ENCODE results near the gene RABEPK.
A peak's percentile ranks its signal among the peaks of the same experiment; 100 is the strongest.
"Not testable (repeated sequence)": the region's sequence is repeated elsewhere in the genome, so short reads cannot be mapped to it uniquely, and the experiment has no call there.

Gene RABEPK

GRCh38 chr9:125200216-125201047 is at the start of gene RABEPK:
TSS of gene RABEPK (plus strand) at chr9:125200542. CDS start at chr9:125203014, 2,472 bp downstream.
- peak within 1 kb of the TSS; percentile 95 for H3K4me3 Mint-ChIP-seq
- no peaks in the 10 kb centered on the region for H3K27me3 Mint-ChIP-seq
- H3K9me3 Mint-ChIP-seq = no peaks in the 10 kb centered on the region
- peaks cover 18% of the 10 kb centered on the region for H3K36me3 Mint-ChIP-seq (ENCODE audit: insufficient read depth)
- H3K27ac Mint-ChIP-seq (ENCODE audit: low read depth) = peak within 1 kb of the TSS; percentile 85
- ATAC-seq (replicated peaks; ENCODE audit: extremely low read depth, poor library complexity, severe bottlenecking) (peak; percentile 97), DNase-seq (ENCODE audit: low spot score in 2 of 2) (peak; percentile 80 to 84)
- peaks cover 21% of the 10 kb centered on the region for H3K4me1 Mint-ChIP-seq

GRCh38 chr9:125151730-125152129 is 48.6 kb upstream of the RABEPK start:
- H3K36me3 Mint-ChIP-seq (ENCODE audit: insufficient read depth) = peaks cover 52% of the 10 kb centered on the region
- no peak overlapping the region for H3K4me3 Mint-ChIP-seq
- no peak for ATAC-seq (replicated peaks; ENCODE audit: extremely low read depth, poor library complexity, severe bottlenecking)
- H3K9me3 Mint-ChIP-seq = no peaks in the 10 kb centered on the region
- DNase-seq (ENCODE audit: low spot score in 2 of 2) = no peak
- no peaks in the 10 kb centered on the region for H3K27me3 Mint-ChIP-seq
- H3K4me1 Mint-ChIP-seq = no peaks in the 10 kb centered on the region
- H3K27ac Mint-ChIP-seq (ENCODE audit: low read depth) = no peak overlapping the region

- Mint-ChIP-seq H3K4me3 (no peak overlapping the region), H3K27ac (ENCODE audit: low read depth) (no peak overlapping the region), H3K4me1 (no peaks in the 10 kb centered on the region), H3K27me3 (no peaks in the 10 kb centered on the region), H3K36me3 (ENCODE audit: insufficient read depth) (peaks cover 63% of the 10 kb centered on the region), H3K9me3 (no peaks in the 10 kb centered on the region)
- DNase-seq (ENCODE audit: low spot score in 2 of 2) (no peak), ATAC-seq (replicated peaks; ENCODE audit: extremely low read depth, poor library complexity, severe bottlenecking) (no peak)
Measured at GRCh38 chr9:125153712-125154367, 46.5 kb upstream of the RABEPK start.

- ATAC-seq (replicated peaks; ENCODE audit: extremely low read depth, poor library complexity, severe bottlenecking) (no peak), DNase-seq (ENCODE audit: low spot score in 2 of 2) (no peak)
- H3K4me1 Mint-ChIP-seq = peaks cover 5% of the 10 kb centered on the region
- peak overlapping the region; percentile 94 for H3K27ac Mint-ChIP-seq (ENCODE audit: low read depth)
- no peaks in the 10 kb centered on the region for H3K9me3 Mint-ChIP-seq
- no peak overlapping the region for H3K4me3 Mint-ChIP-seq
- H3K36me3 Mint-ChIP-seq (ENCODE audit: insufficient read depth) = peaks cover 45% of the 10 kb centered on the region
- no peaks in the 10 kb centered on the region for H3K27me3 Mint-ChIP-seq
Measured at GRCh38 chr9:125156551-125156950, 43.8 kb upstream of the RABEPK start.

GRCh38 chr9:125160750-125161149 is 39.6 kb upstream of the RABEPK start:
- Mint-ChIP-seq H3K4me3 (no peak overlapping the region), H3K4me1 (peaks cover 5% of the 10 kb centered on the region), H3K27me3 (no peaks in the 10 kb centered on the region), H3K27ac (ENCODE audit: low read depth) (peak overlapping the region; percentile 15), H3K36me3 (ENCODE audit: insufficient read depth) (peaks cover 33% of the 10 kb centered on the region), H3K9me3 (no peaks in the 10 kb centered on the region)
- ATAC-seq (replicated peaks; ENCODE audit: extremely low read depth, poor library complexity, severe bottlenecking) (no peak), DNase-seq (ENCODE audit: low spot score in 2 of 2) (no peak)

GRCh38 chr9:125161284-125161918 is 38.9 kb upstream of the RABEPK start:
- peaks cover 34% of the 10 kb centered on the region for H3K36me3 Mint-ChIP-seq (ENCODE audit: insufficient read depth)
- DNase-seq (ENCODE audit: low spot score in 2 of 2) (no peak), ATAC-seq (replicated peaks; ENCODE audit: extremely low read depth, poor library complexity, severe bottlenecking) (no peak)
- H3K4me1 Mint-ChIP-seq = peaks cover 5% of the 10 kb centered on the region
- peak overlapping the region; percentile 15 for H3K27ac Mint-ChIP-seq (ENCODE audit: low read depth)
- H3K27me3 Mint-ChIP-seq = no peaks in the 10 kb centered on the region
- H3K9me3 Mint-ChIP-seq = no peaks in the 10 kb centered on the region
- H3K4me3 Mint-ChIP-seq = no peak overlapping the region

GRCh38 chr9:125162891-125163290 is 37.5 kb upstream of the RABEPK start:
- not testable (repeated sequence) for H3K27ac Mint-ChIP-seq (ENCODE audit: low read depth); DNase-seq (ENCODE audit: low spot score in 2 of 2); H3K4me3 Mint-ChIP-seq; H3K27me3 Mint-ChIP-seq; H3K9me3 Mint-ChIP-seq; ATAC-seq (replicated peaks; ENCODE audit: extremely low read depth, poor library complexity, severe bottlenecking); H3K4me1 Mint-ChIP-seq
- peaks cover 25% of the 10 kb centered on the region for H3K36me3 Mint-ChIP-seq (ENCODE audit: insufficient read depth)

GRCh38 chr9:125166762-125167161 is 33.6 kb upstream of the RABEPK start:
- no peak for DNase-seq (ENCODE audit: low spot score in 2 of 2)
- Mint-ChIP-seq H3K27ac (ENCODE audit: low read depth) (no peak overlapping the region), H3K4me1 (no peaks in the 10 kb centered on the region), H3K4me3 (no peak overlapping the region), H3K36me3 (ENCODE audit: insufficient read depth) (peaks cover 47% of the 10 kb centered on the region), H3K9me3 (no peaks in the 10 kb centered on the region), H3K27me3 (no peaks in the 10 kb centered on the region)
- no peak for ATAC-seq (replicated peaks; ENCODE audit: extremely low read depth, poor library complexity, severe bottlenecking)

GRCh38 chr9:125169895-125170294 is 30.4 kb upstream of the RABEPK start:
- peaks cover 45% of the 10 kb centered on the region for H3K36me3 Mint-ChIP-seq (ENCODE audit: insufficient read depth)
- H3K4me3 Mint-ChIP-seq = no peak overlapping the region
- peaks cover 23% of the 10 kb centered on the region for H3K4me1 Mint-ChIP-seq
- H3K27ac Mint-ChIP-seq (ENCODE audit: low read depth) = no peak overlapping the region
- H3K9me3 Mint-ChIP-seq = no peaks in the 10 kb centered on the region
- no peak for ATAC-seq (replicated peaks; ENCODE audit: extremely low read depth, poor library complexity, severe bottlenecking)
- no peak for DNase-seq (ENCODE audit: low spot score in 2 of 2)
- H3K27me3 Mint-ChIP-seq = no peaks in the 10 kb centered on the region

- Mint-ChIP-seq H3K36me3 (ENCODE audit: insufficient read depth) (peaks cover 43% of the 10 kb centered on the region), H3K27ac (ENCODE audit: low read depth) (no peak overlapping the region), H3K27me3 (no peaks in the 10 kb centered on the region), H3K4me3 (no peak overlapping the region), H3K4me1 (peaks cover 39% of the 10 kb centered on the region), H3K9me3 (no peaks in the 10 kb centered on the region)
- DNase-seq (ENCODE audit: low spot score in 2 of 2) (no peak), ATAC-seq (replicated peaks; ENCODE audit: extremely low read depth, poor library complexity, severe bottlenecking) (no peak)
Measured at GRCh38 chr9:125172031-125172755, 28.1 kb upstream of the RABEPK start.

GRCh38 chr9:125176636-125177035 is 23.7 kb upstream of the RABEPK start:
- Mint-ChIP-seq H3K9me3 (no peaks in the 10 kb centered on the region), H3K27ac (ENCODE audit: low read depth) (peak overlapping the region; percentile 12), H3K27me3 (no peaks in the 10 kb centered on the region), H3K36me3 (ENCODE audit: insufficient read depth) (peaks cover 21% of the 10 kb centered on the region), H3K4me1 (peaks cover 79% of the 10 kb centered on the region), H3K4me3 (no peak overlapping the region)
- DNase-seq (ENCODE audit: low spot score in 2 of 2) (no peak), ATAC-seq (replicated peaks; ENCODE audit: extremely low read depth, poor library complexity, severe bottlenecking) (no peak)

- DNase-seq (ENCODE audit: low spot score in 2 of 2) (no peak), ATAC-seq (replicated peaks; ENCODE audit: extremely low read depth, poor library complexity, severe bottlenecking) (no peak)
- peaks cover 17% of the 10 kb centered on the region for H3K36me3 Mint-ChIP-seq (ENCODE audit: insufficient read depth)
- H3K9me3 Mint-ChIP-seq = no peaks in the 10 kb centered on the region
- H3K4me1 Mint-ChIP-seq = peaks cover 78% of the 10 kb centered on the region
- H3K27me3 Mint-ChIP-seq = no peaks in the 10 kb centered on the region
- H3K4me3 Mint-ChIP-seq = no peak overlapping the region
- H3K27ac Mint-ChIP-seq (ENCODE audit: low read depth) = no peak overlapping the region
Measured at GRCh38 chr9:125177888-125178287, 22.5 kb upstream of the RABEPK start.

Data from central memory CD8-positive, alpha-beta T cell (primary cell).